ENCODE data around the gene ARSA.

DNA sequence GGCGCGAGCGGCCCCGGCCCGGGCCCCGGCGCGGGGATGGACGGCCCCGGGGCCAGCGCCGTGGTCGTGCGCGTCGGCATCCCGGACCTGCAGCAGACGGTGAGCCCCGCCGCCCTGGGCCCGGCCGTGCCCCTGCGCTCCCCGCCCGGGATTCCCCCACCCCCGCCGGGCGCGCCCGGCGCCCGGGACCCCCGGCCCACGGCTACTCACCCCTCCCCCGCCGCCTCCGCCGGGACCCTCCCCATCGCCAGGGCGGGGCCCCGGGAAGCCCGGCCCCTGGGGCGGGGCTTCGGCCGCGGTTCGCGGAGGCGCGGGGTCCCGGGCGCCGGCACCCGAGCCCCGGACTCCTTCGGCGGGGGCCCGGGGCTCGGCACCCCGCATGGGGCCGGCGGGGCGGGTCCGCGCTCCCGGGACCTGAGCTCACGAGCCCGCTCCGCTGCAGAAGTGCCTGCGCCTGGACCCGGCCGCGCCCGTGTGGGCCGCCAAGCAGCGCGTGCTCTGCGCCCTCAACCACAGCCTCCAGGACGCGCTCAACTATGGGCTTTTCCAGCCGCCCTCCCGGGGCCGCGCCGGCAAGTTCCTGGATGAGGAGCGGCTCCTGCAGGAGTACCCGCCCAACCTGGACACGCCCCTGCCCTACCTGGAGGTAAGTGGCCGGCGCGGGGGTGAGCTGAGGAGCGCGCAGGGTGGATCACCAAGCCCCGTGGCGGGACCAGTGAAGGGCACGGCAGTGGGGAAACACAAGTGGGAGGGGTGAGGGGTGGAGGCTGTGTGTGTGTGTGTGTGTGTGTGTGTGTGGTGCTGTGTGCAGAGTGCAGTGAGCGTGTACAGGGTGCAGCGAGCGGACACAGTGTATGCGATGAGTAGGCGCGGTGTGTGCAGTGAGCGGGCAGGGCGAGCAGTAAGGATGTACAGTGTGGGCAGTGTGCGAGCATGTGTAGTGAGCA lies 46.9 kb upstream of the ARSA start:
- TF ChIP-seq, protein P1, sequence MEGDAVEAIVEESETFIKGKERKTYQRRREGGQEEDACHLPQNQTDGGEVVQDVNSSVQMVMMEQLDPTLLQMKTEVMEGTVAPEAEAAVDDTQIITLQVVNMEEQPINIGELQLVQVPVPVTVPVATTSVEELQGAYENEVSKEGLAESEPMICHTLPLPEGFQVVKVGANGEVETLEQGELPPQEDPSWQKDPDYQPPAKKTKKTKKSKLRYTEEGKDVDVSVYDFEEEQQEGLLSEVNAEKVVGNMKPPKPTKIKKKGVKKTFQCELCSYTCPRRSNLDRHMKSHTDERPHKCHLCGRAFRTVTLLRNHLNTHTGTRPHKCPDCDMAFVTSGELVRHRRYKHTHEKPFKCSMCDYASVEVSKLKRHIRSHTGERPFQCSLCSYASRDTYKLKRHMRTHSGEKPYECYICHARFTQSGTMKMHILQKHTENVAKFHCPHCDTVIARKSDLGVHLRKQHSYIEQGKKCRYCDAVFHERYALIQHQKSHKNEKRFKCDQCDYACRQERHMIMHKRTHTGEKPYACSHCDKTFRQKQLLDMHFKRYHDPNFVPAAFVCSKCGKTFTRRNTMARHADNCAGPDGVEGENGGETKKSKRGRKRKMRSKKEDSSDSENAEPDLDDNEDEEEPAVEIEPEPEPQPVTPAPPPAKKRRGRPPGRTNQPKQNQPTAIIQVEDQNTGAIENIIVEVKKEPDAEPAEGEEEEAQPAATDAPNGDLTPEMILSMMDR (IDR thresholded peaks at IDR 0.05 in 2 of 3, conservative IDR thresholded peaks at IDR 0.05 in 1 of 3; ENCODE audit: borderline replicate concordance in 1 of 3, insufficient read depth in 1 of 3, low read depth in 2 of 3, low read length in 2 of 3): no peak
- no peak for TF ChIP-seq SIN3A (IDR thresholded peaks at IDR 0.05; ENCODE audit: low read depth)
- TF ChIP-seq FOSL1 (IDR thresholded peaks at IDR 0.05; ENCODE audit: low read depth): no peak
- TF ChIP-seq ELF1 (IDR thresholded peaks at IDR 0.05; ENCODE audit: borderline replicate concordance, low read depth): no peak
- TF ChIP-seq ZNF274 (IDR thresholded peaks at IDR 0.05; ENCODE audit: low read depth, low read length): no peak
- TF ChIP-seq EZH2 (IDR thresholded peaks at IDR 0.05): no peak
- TF ChIP-seq, protein P2, sequence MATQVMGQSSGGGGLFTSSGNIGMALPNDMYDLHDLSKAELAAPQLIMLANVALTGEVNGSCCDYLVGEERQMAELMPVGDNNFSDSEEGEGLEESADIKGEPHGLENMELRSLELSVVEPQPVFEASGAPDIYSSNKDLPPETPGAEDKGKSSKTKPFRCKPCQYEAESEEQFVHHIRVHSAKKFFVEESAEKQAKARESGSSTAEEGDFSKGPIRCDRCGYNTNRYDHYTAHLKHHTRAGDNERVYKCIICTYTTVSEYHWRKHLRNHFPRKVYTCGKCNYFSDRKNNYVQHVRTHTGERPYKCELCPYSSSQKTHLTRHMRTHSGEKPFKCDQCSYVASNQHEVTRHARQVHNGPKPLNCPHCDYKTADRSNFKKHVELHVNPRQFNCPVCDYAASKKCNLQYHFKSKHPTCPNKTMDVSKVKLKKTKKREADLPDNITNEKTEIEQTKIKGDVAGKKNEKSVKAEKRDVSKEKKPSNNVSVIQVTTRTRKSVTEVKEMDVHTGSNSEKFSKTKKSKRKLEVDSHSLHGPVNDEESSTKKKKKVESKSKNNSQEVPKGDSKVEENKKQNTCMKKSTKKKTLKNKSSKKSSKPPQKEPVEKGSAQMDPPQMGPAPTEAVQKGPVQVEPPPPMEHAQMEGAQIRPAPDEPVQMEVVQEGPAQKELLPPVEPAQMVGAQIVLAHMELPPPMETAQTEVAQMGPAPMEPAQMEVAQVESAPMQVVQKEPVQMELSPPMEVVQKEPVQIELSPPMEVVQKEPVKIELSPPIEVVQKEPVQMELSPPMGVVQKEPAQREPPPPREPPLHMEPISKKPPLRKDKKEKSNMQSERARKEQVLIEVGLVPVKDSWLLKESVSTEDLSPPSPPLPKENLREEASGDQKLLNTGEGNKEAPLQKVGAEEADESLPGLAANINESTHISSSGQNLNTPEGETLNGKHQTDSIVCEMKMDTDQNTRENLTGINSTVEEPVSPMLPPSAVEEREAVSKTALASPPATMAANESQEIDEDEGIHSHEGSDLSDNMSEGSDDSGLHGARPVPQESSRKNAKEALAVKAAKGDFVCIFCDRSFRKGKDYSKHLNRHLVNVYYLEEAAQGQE (IDR thresholded peaks at IDR 0.05; ENCODE audit: low read depth): no peak
- no peak for TF ChIP-seq POLR2A (IDR thresholded peaks at IDR 0.05; ENCODE audit: borderline replicate concordance, extremely low read depth, insufficient read depth, insufficient read length)
- TF ChIP-seq, protein P3, sequence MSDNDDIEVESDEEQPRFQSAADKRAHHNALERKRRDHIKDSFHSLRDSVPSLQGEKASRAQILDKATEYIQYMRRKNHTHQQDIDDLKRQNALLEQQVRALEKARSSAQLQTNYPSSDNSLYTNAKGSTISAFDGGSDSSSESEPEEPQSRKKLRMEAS (IDR thresholded peaks at IDR 0.05): peak; percentile 71
- TF ChIP-seq SRF (IDR thresholded peaks at IDR 0.05; ENCODE audit: low read depth): no peak
- peak; percentile 61 for TF ChIP-seq POLR2AphosphoS5 (IDR thresholded peaks at IDR 0.05; ENCODE audit: low read depth, low read length)
